Parathyroid adenoma (tissue), 2 donors: ENCODE results near the gene GDPGP1.

ENCODE experiments used
- H2AFZ ChIP-seq: fragments of 300-600 bp; sonication (generic); one replicate; pipeline ENCODE4 v1.7.0; 2017; ENCODE audit warnings: antibody characterized with exemption, mild to moderate bottlenecking
- H3K27ac ChIP-seq: fragments of 300-600 bp; sonication (generic); one replicate; pipeline ENCODE4 v1.7.0; 2017
- H3K27me3 ChIP-seq: fragments of 300-600 bp; sonication (generic); one replicate; pipeline ENCODE4 v1.7.0; 2017; ENCODE audit warnings: low read length; ENCODE audit not compliant: control insufficient read depth, insufficient read depth
- H3K36me3 ChIP-seq: fragments of 300-600 bp; sonication (generic); one replicate; pipeline ENCODE4 v1.7.0; 2017; ENCODE audit warnings: low read length; ENCODE audit not compliant: control insufficient read depth, insufficient read depth
- H3K4me1 ChIP-seq: fragments of 300-600 bp; sonication (generic); one replicate; pipeline ENCODE4 v1.7.0; 2017; ENCODE audit warnings: control low read depth
- H3K4me2 ChIP-seq: fragments of 300-600 bp; sonication (generic); one replicate; pipeline ENCODE4 v1.7.0; 2017; ENCODE audit warnings: low read length
- H3K4me3 ChIP-seq: fragments of 300-600 bp; sonication (generic); one replicate; pipeline ENCODE4 v1.7.0; 2017; ENCODE audit warnings: low read depth, low read length
- H3K79me2 ChIP-seq: fragments of 300-600 bp; sonication (generic); one replicate; pipeline ENCODE4 v1.7.0; 2017; ENCODE audit warnings: control low read depth
- H3K9ac ChIP-seq: fragments of 300-600 bp; sonication (generic); one replicate; pipeline ENCODE4 v1.7.0; 2017; ENCODE audit warnings: mild to moderate bottlenecking
- H3K9me3 ChIP-seq: fragments of 300-600 bp; sonication (generic); one replicate; pipeline ENCODE4 v1.7.0; 2017; ENCODE audit warnings: low read length; ENCODE audit not compliant: control insufficient read depth
- CTCF ChIP-seq: fragments of 300-600 bp; sonication (generic); IDR thresholded peaks from one replicate; pipeline ENCODE4 v1.7.0; 2017; ENCODE audit warnings: antibody characterized with exemption, mild to moderate bottlenecking
- donor health status: primary hyperparathyroidism.

GDPGP1 gene

GRCh38 chr15:90286678-90287077 lies 52.7 kb downstream of the GDPGP1 start:
- H3K4me1 ChIP-seq: no peaks in the 10 kb centered on the region
- no peak overlapping the region for H3K9ac ChIP-seq
- no peaks in the 10 kb centered on the region for H3K36me3 ChIP-seq
- H3K27ac ChIP-seq: no peak overlapping the region
- H3K9me3 ChIP-seq: no peaks in the 10 kb centered on the region
- TF ChIP-seq CTCF: peak; percentile 32
- H2AFZ ChIP-seq: no peak overlapping the region
- H3K27me3 ChIP-seq: no peaks in the 10 kb centered on the region
- no peak overlapping the region for H3K4me3 ChIP-seq
- H3K79me2 ChIP-seq: no peaks in the 10 kb centered on the region
- no peak overlapping the region for H3K4me2 ChIP-seq

- Histone ChIP-seq H3K27me3 (no peaks in the 10 kb centered on the region), H3K4me1 (no peaks in the 10 kb centered on the region), H3K4me3 (no peak overlapping the region), H3K79me2 (no peaks in the 10 kb centered on the region), H3K9ac (no peak overlapping the region), H2AFZ (no peak overlapping the region), H3K9me3 (no peaks in the 10 kb centered on the region), H3K27ac (no peak overlapping the region), H3K36me3 (no peaks in the 10 kb centered on the region), H3K4me2 (no peak overlapping the region)
- TF ChIP-seq CTCF: no peak
Measured at GRCh38 chr15:90287101-90287500, 53.1 kb downstream of the GDPGP1 start.

- Histone ChIP-seq H3K36me3 (no peaks in the 10 kb centered on the region), H3K27ac (no peak overlapping the region), H3K4me2 (no peak overlapping the region), H3K27me3 (no peaks in the 10 kb centered on the region), H3K4me3 (no peak overlapping the region), H2AFZ (no peak overlapping the region), H3K9me3 (no peaks in the 10 kb centered on the region), H3K9ac (no peak overlapping the region), H3K79me2 (no peaks in the 10 kb centered on the region), H3K4me1 (no peaks in the 10 kb centered on the region)
- no peak for TF ChIP-seq CTCF
Measured at GRCh38 chr15:90287946-90288345, 53.9 kb downstream of the GDPGP1 start.

- Histone ChIP-seq H3K79me2 (no peaks in the 10 kb centered on the region), H3K9me3 (no peaks in the 10 kb centered on the region), H3K27me3 (no peaks in the 10 kb centered on the region), H3K36me3 (no peaks in the 10 kb centered on the region), H3K4me1 (peaks cover 4% of the 10 kb centered on the region), H3K4me2 (no peak overlapping the region), H3K9ac (no peak overlapping the region), H2AFZ (no peak overlapping the region), H3K27ac (no peak overlapping the region), H3K4me3 (no peak overlapping the region)
- TF ChIP-seq CTCF: no peak
Measured at GRCh38 chr15:90291679-90292356, 57.8 kb downstream of the GDPGP1 start.
